GM23338 (cell line): ENCODE data around the gene BLOC1S6. TPM values are rescaled to one million over a fixed set of nuclear protein-coding genes. Genes with fewer than 3 reads are reported as not detected.

Experiments
- ATAC-seq: fragments of 200-7000 bp; cut with Tn5 transposase; 3 replicates; pipeline ENCODE4 v1.9.1; 2020
- DNase-seq: peaks from one replicate; pipeline ENCODE4 v3.0.0-alpha.2; 2015; ENCODE audit warnings: low spot score
- H2AFZ ChIP-seq: fragments of 200-600 bp; sonication (generic); 2 replicates; pipeline ENCODE4 v1.8.0; 2016; ENCODE audit warnings: antibody characterized with exemption, mild to moderate bottlenecking, moderate library complexity
- H3F3A ChIP-seq: fragments of 200-600 bp; sonication (generic); replicated peaks from 2 replicates; pipeline ENCODE4 v1.8.0; 2017; ENCODE audit warnings: antibody characterized with exemption, mixed run types, low read depth
- H3K27ac ChIP-seq: fragments of 200-600 bp; sonication (generic); 2 replicates; pipeline ENCODE4 v1.6.1; 2016; ENCODE audit warnings: low read depth
- H3K27me3 ChIP-seq: fragments of 200-600 bp; sonication (generic); 2 replicates; pipeline ENCODE4 v1.8.0; 2016; ENCODE audit warnings: mild to moderate bottlenecking, mixed run types, moderate library complexity; ENCODE audit not compliant: insufficient read depth
- H3K36me3 ChIP-seq: fragments of 200-600 bp; sonication (generic); 2 replicates; pipeline ENCODE4 v1.8.0; 2016; ENCODE audit warnings: mild to moderate bottlenecking; ENCODE audit not compliant: insufficient read depth
- H3K4me1 ChIP-seq: fragments of 200-600 bp; sonication (generic); 2 replicates; pipeline ENCODE4 v1.8.0; 2016; ENCODE audit warnings: mild to moderate bottlenecking, moderate library complexity; ENCODE audit not compliant: insufficient read depth
- H3K4me2 ChIP-seq: fragments of 200-600 bp; sonication (generic); 2 replicates; pipeline ENCODE4 v1.7.1; 2017; ENCODE audit warnings: mixed run types
- H3K4me3 ChIP-seq: fragments of 200-600 bp; sonication (generic); 2 replicates; pipeline ENCODE4 v1.6.1; 2016; ENCODE audit warnings: mixed run types
- H3K79me2 ChIP-seq: fragments of 200-600 bp; sonication (generic); replicated peaks from 2 replicates; pipeline ENCODE4 v1.8.0; 2017; ENCODE audit warnings: mild to moderate bottlenecking; ENCODE audit not compliant: insufficient read depth
- H3K9me2 ChIP-seq: fragments of 200-600 bp; sonication (generic); 2 replicates; pipeline ENCODE4 v1.8.0; 2017; ENCODE audit not compliant: insufficient read depth
- H4K20me1 ChIP-seq: fragments of 200-600 bp; sonication (generic); replicated peaks from 2 replicates; pipeline ENCODE4 v1.8.0; 2017; ENCODE audit warnings: mild to moderate bottlenecking; ENCODE audit not compliant: insufficient read depth
- H3K27ac Mint-ChIP-seq: 2 replicates; pipeline ENCODE4 v1.8.0; 2020; ENCODE audit warnings: inconsistent platforms, mild to moderate bottlenecking, moderate library complexity, mixed read lengths
- H3K27me3 Mint-ChIP-seq: 3 replicates; pipeline ENCODE4 v1.8.0; 2022; ENCODE audit warnings: low read depth, mild to moderate bottlenecking, moderate library complexity, mixed read lengths, inconsistent platforms; ENCODE audit not compliant: insufficient read depth, poor library complexity
- H3K36me3 Mint-ChIP-seq: 3 replicates; pipeline ENCODE4 v1.8.0; 2021; ENCODE audit warnings: low read depth, mild to moderate bottlenecking, inconsistent platforms, moderate library complexity, mixed read lengths
- H3K4me1 Mint-ChIP-seq: 3 replicates; pipeline ENCODE4 v1.8.0; 2020; ENCODE audit warnings: mild to moderate bottlenecking, inconsistent platforms, mixed read lengths
- H3K4me3 Mint-ChIP-seq: 3 replicates; pipeline ENCODE4 v1.8.0; 2021; ENCODE audit warnings: moderate library complexity, mild to moderate bottlenecking, inconsistent platforms, mixed read lengths
- H3K9me3 Mint-ChIP-seq: 3 replicates; pipeline ENCODE4 v1.8.0; 2020; ENCODE audit warnings: moderate library complexity, mild to moderate bottlenecking, inconsistent platforms, mixed read lengths
- CREB1 ChIP-seq: fragments of 250-450 bp; sonication (Bioruptor Pico); IDR thresholded peaks from 2 replicates; pipeline ENCODE4 v1.5.0; 2020; ENCODE audit warnings: low read depth, mild to moderate bottlenecking, moderate library complexity
- CTCF ChIP-seq, 2 experiments: fragments of 200-600 bp in 1 of 2; sonication (generic) in 1 of 2; conservative IDR thresholded peaks; 2 replicates each; pipeline versions ENCODE4 v1.5.1 to v1.6.1; 2016 to 2017; ENCODE audit warnings: antibody characterized with exemption in 2 of 2, low read depth in 2 of 2, mild to moderate bottlenecking in 2 of 2, moderate library complexity in 1 of 2
- EZH2 ChIP-seq: fragments of 200-600 bp; sonication (generic); IDR thresholded peaks from one replicate; pipeline ENCODE4 v1.8.0; 2017; ENCODE audit warnings: antibody characterized with exemption, mild to moderate bottlenecking, low read depth; ENCODE audit not compliant: unreplicated experiment
- EZH2phosphoT487 ChIP-seq: fragments of 200-600 bp; sonication (generic); IDR thresholded peaks from one replicate; pipeline ENCODE4 v1.8.1; 2018; ENCODE audit warnings: antibody characterized with exemption; ENCODE audit not compliant: unreplicated experiment
- JUNB ChIP-seq: IDR thresholded peaks from one replicate; pipeline ENCODE4 v1.6.1; 2016; ENCODE audit warnings: antibody characterized with exemption; ENCODE audit not compliant: unreplicated experiment
- NANOG ChIP-seq: IDR thresholded peaks from 2 replicates; pipeline ENCODE4 v1.6.1; 2016; ENCODE audit warnings: antibody characterized with exemption, borderline replicate concordance
- REST ChIP-seq: IDR thresholded peaks from one replicate; pipeline ENCODE4 v1.6.1; 2018; ENCODE audit warnings: antibody characterized with exemption; ENCODE audit not compliant: unreplicated experiment
- STAT1 ChIP-seq: IDR thresholded peaks from one replicate; pipeline ENCODE4 v1.6.1; 2016; ENCODE audit warnings: antibody characterized with exemption; ENCODE audit not compliant: unreplicated experiment
- ZNF114 ChIP-seq: fragments of 250-450 bp; sonication (Bioruptor Pico); IDR thresholded peaks from 2 replicates; pipeline ENCODE4 v1.5.0; 2020; ENCODE audit warnings: mild to moderate bottlenecking, moderate library complexity
- ZNF462 ChIP-seq: fragments of 250-450 bp; sonication (Bioruptor Pico); IDR thresholded peaks from 2 replicates; pipeline ENCODE4 v1.5.0; 2020; ENCODE audit warnings: mild to moderate bottlenecking, moderate library complexity
- polyA plus RNA-seq: library from polyadenylated mRNA; unstranded; fragments of >200 nt; fragmentation: Nextera tagmentation; extraction: Ambion mirVana; gene quantifications from 2 replicates; pipeline ENCODE4 v1.2.1, GENCODE V29; 2016
- total RNA-seq: library from RNA; depleted of rRNA; stranded (reverse); fragments of >200 nt; shearing (Covaris generic); gene quantifications from 2 replicates; pipeline ENCODE4 v1.2.3, GENCODE V29; 2014
- TF ChIP-seq, protein P1 (sequence below): IDR thresholded peaks from 2 replicates; pipeline ENCODE4 v1.6.1; 2016; ENCODE audit warnings: antibody characterized with exemption

BLOC1S6 gene
- total and polyA plus RNA-seq, 2 experiments from 2014 or later: 20.9 to 28.4 TPM

DNA sequence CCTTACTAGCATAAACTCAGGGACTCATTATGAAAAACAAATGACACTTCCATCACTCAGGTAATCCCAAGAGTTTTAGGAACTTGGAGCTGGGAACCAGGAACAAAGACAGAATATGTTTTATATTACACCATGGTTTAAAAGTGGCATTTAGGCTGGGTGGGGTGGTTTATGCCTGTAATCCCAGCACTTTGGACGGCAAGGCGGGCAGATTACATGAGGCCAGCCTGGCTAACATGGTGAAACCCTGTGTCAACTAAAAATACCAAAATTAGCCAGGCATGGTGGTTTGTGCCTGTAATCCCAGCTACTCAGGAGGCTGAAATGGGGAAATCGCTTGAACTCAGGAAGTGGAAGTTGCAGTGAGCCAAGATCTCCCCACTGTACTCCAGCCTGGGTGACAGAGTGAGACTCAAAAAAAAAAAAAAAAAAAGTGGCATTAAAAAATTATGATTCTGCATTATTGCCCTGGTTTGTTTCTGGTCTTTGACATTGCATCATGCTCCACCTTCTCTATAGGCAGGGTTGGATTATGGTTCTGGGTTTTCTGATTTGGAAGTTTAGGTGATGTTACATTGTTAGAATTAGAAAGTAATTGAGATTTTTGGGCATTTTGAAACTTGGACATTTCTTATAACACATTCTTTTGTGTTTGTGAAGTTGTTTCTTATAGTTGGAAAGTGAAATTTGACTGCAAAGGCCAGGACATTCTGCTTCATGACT is 66.7 kb downstream of the BLOC1S6 start (continued):
- TF ChIP-seq, protein P1, sequence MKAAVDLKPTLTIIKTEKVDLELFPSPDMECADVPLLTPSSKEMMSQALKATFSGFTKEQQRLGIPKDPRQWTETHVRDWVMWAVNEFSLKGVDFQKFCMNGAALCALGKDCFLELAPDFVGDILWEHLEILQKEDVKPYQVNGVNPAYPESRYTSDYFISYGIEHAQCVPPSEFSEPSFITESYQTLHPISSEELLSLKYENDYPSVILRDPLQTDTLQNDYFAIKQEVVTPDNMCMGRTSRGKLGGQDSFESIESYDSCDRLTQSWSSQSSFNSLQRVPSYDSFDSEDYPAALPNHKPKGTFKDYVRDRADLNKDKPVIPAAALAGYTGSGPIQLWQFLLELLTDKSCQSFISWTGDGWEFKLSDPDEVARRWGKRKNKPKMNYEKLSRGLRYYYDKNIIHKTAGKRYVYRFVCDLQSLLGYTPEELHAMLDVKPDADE: no peak
- TF ChIP-seq EZH2phosphoT487 (no peak), EZH2 (no peak), ZNF114 (CRISPR knock-in tag) (no peak), JUNB (no peak)

- H3K79me2 ChIP-seq: no peaks in the 10 kb centered on the region
- DNase-seq: no peak
- no peak overlapping the region for H3K4me2 ChIP-seq
- peaks cover 2% of the 10 kb centered on the region; the same call in 2 of the 3 replicates for H3K4me1 Mint-ChIP-seq
- no peaks in the 10 kb centered on the region for H3K9me2 ChIP-seq
- H3K4me1 ChIP-seq: no peaks in the 10 kb centered on the region
- H3K27ac ChIP-seq: no peak overlapping the region
- H4K20me1 ChIP-seq: no peaks in the 10 kb centered on the region
- peaks cover 8% of the 10 kb centered on the region for H3K27me3 Mint-ChIP-seq
- peaks cover 70% of the 10 kb centered on the region for H3K9me3 Mint-ChIP-seq
- no peak overlapping the region for H2AFZ ChIP-seq
- no peak overlapping the region for H3K27ac Mint-ChIP-seq
- H3F3A ChIP-seq: no peaks in the 10 kb centered on the region
- ATAC-seq: no peak
- H3K4me3 Mint-ChIP-seq: no peak overlapping the region
- no peaks in the 10 kb centered on the region for H3K27me3 ChIP-seq
- no peaks in the 10 kb centered on the region for H3K36me3 ChIP-seq
- H3K36me3 Mint-ChIP-seq: peaks cover 22% of the 10 kb centered on the region
- H3K4me3 ChIP-seq: no peak overlapping the region
- no peak for TF ChIP-seq STAT1
- no peak for TF ChIP-seq EZH2
- no peak for TF ChIP-seq CREB1 (CRISPR knock-in tag)
- no peak for TF ChIP-seq NANOG
- no peak for TF ChIP-seq REST
- no peak for TF ChIP-seq ZNF462 (CRISPR knock-in tag)
- no peak for TF ChIP-seq CTCF (conservative IDR thresholded peaks at IDR 0.05; ENCODE audit: low read depth in 2 of 2)
- TF ChIP-seq ZNF114 (CRISPR knock-in tag): no peak
Measured at GRCh38 chr15:45654749-45655148, 67.6 kb downstream of the BLOC1S6 start.
